Upper lobe of right lung (tissue), 1 donor: ENCODE data around the gene GPR137. TPM values are rescaled to one million over a fixed set of nuclear protein-coding genes. Genes with fewer than 3 reads are reported as not detected.
A peak's percentile ranks its signal among the peaks of the same experiment; 100 is the strongest.

Source experiments
- ATAC-seq: fragments of 200-7000 bp; cut with Tn5 transposase; one replicate; pipeline ENCODE4 v1.9.1; 2020; ENCODE audit warnings: mild to moderate bottlenecking, moderate library complexity
- DNase-seq: peaks from one replicate; pipeline ENCODE4 v3.0.0-alpha.2; 2020
- H3K27ac ChIP-seq: fragments of 200-600 bp; one replicate; pipeline ENCODE4 v1.8.0; 2022
- H3K27me3 ChIP-seq: fragments of 200-600 bp; one replicate; pipeline ENCODE4 v1.8.0; 2022; ENCODE audit warnings: mild to moderate bottlenecking
- H3K36me3 ChIP-seq: fragments of 200-600 bp; one replicate; pipeline ENCODE4 v1.8.0; 2022
- H3K4me1 ChIP-seq: fragments of 200-600 bp; one replicate; pipeline ENCODE4 v1.8.0; 2022
- H3K4me3 ChIP-seq: fragments of 200-600 bp; one replicate; pipeline ENCODE4 v1.8.0; 2022; ENCODE audit warnings: mild to moderate bottlenecking
- H3K9me3 ChIP-seq: fragments of 200-600 bp; one replicate; pipeline ENCODE4 v1.8.0; 2022
- intact Hi-C: fragments of 100-400 bp; cut with DNase I; formaldehyde crosslinking; loops from one replicate; pipeline ENCODE4 v1.11.0; 2022
- total RNA-seq: library from RNA; stranded (reverse); fragmentation: NEBNext Ultra II Directional; extraction: Animal tissue kit (Norgen Biotek cat#: 25700); gene quantifications from one replicate; pipeline ENCODE4 v1.2.1, GENCODE V29; 2021
- TF ChIP-seq, protein P1 (sequence below): fragments of 200-600 bp; IDR thresholded peaks from one replicate; pipeline ENCODE4 v1.8.0; 2022; ENCODE audit warnings: antibody characterized with exemption
- donor health status: DM: no; HTN: yes; CAD: no; lungs with severe emphysema.

GPR137 gene
- total RNA-seq, 1 donor from 2014 or later = 38.6 TPM

DNA sequence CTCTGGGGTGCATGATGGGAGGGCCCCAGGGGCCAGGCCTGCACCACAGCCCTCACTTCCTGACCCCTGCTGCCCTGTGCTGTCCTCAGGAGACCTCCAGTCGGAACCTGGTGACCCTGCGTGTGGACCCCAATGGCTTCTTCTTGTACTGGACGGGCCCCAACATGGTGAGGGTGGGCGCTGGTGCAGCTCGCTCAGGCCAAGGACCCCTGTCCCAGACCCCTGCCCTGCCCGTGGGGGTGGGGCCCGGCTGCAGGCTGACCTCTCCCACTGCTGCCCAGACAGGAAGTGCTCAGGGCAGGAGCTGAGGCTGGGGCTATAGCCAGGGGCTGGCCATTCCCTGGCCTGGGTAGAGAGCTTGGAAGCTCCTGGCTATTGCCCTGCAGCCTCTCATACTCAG, 31.3 kb upstream of the GPR137 start:
- peak; percentile 62 for DNase-seq
- no peaks in the 10 kb centered on the region for H3K9me3 ChIP-seq
- peaks cover 44% of the 10 kb centered on the region for H3K36me3 ChIP-seq
- no peak overlapping the region for H3K27ac ChIP-seq
- no peaks in the 10 kb centered on the region for H3K27me3 ChIP-seq
- intact Hi-C loops = no loop called here
- TF ChIP-seq, protein P1, sequence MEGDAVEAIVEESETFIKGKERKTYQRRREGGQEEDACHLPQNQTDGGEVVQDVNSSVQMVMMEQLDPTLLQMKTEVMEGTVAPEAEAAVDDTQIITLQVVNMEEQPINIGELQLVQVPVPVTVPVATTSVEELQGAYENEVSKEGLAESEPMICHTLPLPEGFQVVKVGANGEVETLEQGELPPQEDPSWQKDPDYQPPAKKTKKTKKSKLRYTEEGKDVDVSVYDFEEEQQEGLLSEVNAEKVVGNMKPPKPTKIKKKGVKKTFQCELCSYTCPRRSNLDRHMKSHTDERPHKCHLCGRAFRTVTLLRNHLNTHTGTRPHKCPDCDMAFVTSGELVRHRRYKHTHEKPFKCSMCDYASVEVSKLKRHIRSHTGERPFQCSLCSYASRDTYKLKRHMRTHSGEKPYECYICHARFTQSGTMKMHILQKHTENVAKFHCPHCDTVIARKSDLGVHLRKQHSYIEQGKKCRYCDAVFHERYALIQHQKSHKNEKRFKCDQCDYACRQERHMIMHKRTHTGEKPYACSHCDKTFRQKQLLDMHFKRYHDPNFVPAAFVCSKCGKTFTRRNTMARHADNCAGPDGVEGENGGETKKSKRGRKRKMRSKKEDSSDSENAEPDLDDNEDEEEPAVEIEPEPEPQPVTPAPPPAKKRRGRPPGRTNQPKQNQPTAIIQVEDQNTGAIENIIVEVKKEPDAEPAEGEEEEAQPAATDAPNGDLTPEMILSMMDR = no peak
- no peak for ATAC-seq
- peaks cover 20% of the 10 kb centered on the region for H3K4me1 ChIP-seq
- H3K4me3 ChIP-seq = no peak overlapping the region

DNA sequence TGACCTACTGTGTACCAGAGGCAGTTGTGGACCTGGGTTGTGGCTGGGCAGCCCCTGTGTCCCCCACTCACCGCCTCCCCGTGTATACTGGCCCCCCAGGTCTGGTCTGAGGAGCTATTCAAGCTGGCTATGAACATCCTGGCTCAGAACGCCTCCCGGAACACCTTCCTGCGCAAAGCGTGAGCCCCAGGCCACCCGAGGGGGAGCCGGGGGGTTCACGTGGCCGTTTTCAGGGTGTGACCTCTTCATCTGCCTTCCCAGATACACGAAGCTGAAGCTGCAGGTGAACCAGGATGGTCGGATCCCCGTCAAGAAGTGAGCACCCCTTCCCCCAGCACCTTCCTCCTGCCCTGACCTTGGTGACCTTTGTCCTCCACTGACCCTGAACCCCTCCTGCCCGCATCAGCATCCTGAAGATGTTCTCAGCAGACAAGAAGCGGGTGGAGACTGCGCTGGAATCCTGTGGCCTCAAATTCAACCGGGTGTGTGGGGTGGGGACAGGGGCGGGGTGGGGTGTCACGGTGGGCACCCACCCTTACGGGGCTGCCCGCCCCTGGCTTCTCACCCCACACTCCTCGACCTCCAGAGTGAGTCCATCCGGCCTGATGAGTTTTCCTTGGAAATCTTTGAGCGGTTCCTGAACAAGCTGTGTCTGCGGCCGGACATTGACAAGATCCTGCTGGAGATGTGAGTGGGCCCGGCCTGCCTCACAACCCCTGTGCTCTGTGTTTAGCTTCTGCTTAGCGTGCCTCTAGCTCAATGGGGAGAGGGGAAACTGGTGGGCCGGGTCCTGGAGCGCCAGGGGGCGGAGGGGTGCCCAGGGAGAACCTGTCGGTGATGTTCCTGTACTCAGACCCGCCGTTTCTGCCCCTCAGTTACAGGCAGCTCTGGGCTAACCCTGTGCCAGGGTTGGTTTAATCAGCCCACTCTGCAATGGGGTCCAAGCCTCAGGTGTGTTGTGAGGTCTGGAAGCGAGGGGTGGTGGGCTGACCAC, 30.2 kb upstream of the GPR137 start:
- Histone ChIP-seq H3K9me3 (no peaks in the 10 kb centered on the region), H3K4me1 (peaks cover 20% of the 10 kb centered on the region), H3K4me3 (no peak overlapping the region), H3K36me3 (peaks cover 47% of the 10 kb centered on the region), H3K27ac (no peak overlapping the region), H3K27me3 (no peaks in the 10 kb centered on the region)
- DNase-seq (no peak), ATAC-seq (no peak)
- TF ChIP-seq, protein P1 = no peak
- intact Hi-C loops = no loop called here

GRCh38 chr11:64256300-64256699, 29.3 kb upstream of the GPR137 start:
- Histone ChIP-seq H3K36me3 (peaks cover 52% of the 10 kb centered on the region), H3K27me3 (no peaks in the 10 kb centered on the region), H3K27ac (no peak overlapping the region), H3K9me3 (no peaks in the 10 kb centered on the region), H3K4me1 (peaks cover 14% of the 10 kb centered on the region), H3K4me3 (no peak overlapping the region)
- DNase-seq (no peak), ATAC-seq (no peak)
- TF ChIP-seq, protein P1 = no peak
- intact Hi-C loops = no loop called here

DNA sequence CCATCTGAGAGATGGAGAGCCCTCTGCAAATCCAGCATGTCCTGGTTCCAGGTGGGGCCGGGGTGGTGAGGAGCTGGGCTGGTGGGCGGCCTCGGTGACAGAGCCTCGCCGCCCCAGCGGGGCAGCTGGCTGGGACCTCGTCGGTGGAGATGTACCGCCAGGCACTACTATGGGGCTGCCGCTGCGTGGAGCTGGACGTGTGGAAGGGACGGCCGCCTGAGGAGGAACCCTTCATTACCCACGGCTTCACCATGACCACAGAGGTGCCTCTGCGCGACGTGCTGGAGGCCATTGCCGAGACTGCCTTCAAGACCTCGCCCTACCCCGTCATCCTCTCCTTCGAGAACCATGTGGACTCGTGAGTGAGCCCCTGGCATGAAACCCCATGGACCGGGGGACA, 27.3 kb upstream of the GPR137 start:
- H3K4me1 ChIP-seq = peaks cover 6% of the 10 kb centered on the region
- no peak for ATAC-seq

DNA sequence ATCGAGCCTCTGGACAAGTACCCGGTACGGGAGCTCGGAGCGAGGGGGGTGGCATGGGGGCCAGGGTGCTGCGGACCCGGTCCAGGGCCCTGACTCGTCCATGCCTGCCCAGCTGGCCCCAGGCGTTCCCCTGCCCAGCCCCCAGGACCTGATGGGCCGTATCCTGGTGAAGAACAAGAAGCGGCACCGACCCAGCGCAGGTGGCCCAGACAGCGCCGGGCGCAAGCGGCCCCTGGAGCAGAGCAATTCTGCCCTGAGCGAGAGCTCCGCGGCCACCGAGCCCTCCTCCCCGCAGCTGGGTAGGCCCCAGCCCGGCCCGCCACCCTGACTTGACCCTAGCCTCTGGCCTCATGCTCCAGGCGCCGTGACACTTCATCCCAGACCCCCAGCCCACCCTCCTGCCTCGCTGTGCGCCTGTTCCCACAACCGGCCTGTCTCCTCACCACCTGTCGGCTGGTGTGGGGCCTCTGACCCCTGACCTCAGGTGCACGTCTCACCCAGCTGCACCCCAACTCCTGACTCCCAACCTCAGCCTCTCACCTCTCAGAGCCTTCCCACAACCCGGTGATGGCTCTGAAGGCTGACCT, 26.6 kb upstream of the GPR137 start:
- intact Hi-C loops = no loop called here
- DNase-seq (no peak), ATAC-seq (no peak)
- no peak overlapping the region for H3K27ac ChIP-seq
- H3K36me3 ChIP-seq = peaks cover 78% of the 10 kb centered on the region
- H3K4me3 ChIP-seq = no peak overlapping the region
- H3K27me3 ChIP-seq = no peaks in the 10 kb centered on the region
- H3K9me3 ChIP-seq = no peaks in the 10 kb centered on the region
- no peaks in the 10 kb centered on the region for H3K4me1 ChIP-seq
- TF ChIP-seq, protein P1 = no peak

More for the DNA sequence above, 27.3 kb upstream of the GPR137 start:
- no peak for DNase-seq
- Histone ChIP-seq H3K27ac (no peak overlapping the region), H3K27me3 (no peaks in the 10 kb centered on the region), H3K9me3 (no peaks in the 10 kb centered on the region), H3K36me3 (peaks cover 71% of the 10 kb centered on the region), H3K4me3 (no peak overlapping the region)
- intact Hi-C loops = no loop called here
- TF ChIP-seq, protein P1 = no peak
